Skin of body (tissue), 2 donors: ENCODE data around the gene KCNIP4. TPM values are rescaled to one million over a fixed set of nuclear protein-coding genes. Genes with fewer than 3 reads are reported as not detected.

ENCODE experiments used
- DNase-seq: peaks from one replicate; lab custom pipeline; 2025; lab: John Stamatoyannopoulos, UW
- total RNA-seq: library from RNA; depleted of rRNA; stranded (reverse); fragments of >200 nt; gene quantifications from one replicate; pipeline ENCODE4 v1.2.3, GENCODE V29; 2014

KCNIP4 gene
- total RNA-seq, 1 donor from 2014 or later: 2.8 TPM

DNA sequence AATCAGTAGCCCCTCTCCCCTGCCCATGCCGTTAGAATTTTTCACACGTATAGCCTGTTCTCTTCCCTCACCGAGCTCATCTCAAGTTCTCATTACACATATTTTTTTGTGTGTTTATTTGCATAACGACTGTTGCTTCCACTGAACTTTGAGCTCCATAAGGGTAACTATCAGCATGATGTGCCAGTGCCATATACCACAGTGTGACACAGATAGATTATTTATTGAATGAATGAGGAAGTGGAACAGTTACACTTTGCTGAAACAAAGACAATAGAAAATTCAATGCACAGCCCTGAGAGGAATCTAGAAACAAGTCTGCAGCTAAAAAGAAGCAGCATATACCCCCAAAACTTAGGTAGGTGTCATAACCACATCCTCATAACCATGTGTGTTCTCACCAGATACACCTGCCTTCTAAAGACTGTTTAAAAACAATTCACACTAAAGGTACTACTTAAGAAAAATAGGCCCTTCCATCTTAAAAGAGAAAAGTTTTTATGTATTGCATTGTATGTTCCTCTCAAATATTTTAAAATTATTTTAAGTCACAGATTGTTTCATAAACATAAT, 858.4 kb downstream of the KCNIP4 start:
- DNase-seq: no peak

DNA sequence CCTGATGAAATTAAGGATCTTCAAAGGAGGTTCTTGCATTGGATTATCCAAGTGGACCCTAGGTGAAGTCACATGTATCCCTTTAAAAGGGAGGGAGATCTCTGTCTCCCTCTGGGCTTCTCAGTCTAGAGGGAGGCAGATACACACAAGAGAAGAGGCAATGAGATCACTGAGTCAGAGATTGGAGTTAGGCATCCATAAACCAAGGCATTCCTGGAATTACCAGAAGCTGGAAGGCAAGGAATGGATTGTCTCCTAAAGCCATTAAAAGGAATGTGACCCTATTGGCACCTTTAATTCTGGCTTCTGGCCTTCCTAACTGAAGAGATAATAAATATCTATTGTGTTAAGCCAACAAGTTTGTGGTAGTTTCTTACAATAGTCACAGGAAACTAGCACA, 865.2 kb downstream of the KCNIP4 start:
- DNase-seq: no peak

DNA sequence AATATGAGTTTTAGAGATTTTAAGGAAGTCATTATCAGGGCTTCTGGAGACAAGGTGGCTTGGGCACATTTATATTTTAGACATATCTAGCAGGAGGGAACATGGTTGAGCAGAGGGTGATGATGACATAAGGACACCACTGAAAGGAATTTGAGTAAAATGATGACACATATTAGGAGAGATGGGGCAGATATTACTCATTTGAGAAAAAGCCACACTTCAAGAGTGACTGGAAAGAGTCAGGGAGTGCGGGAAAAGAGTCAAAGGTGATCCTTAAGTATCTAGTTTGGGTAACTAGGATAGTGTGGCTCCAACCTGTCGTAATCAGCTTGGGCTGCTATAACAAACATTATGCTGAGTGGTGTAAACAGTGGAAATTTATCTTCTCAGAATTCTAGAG, 870.6 kb downstream of the KCNIP4 start:
- DNase-seq: no peak

DNA sequence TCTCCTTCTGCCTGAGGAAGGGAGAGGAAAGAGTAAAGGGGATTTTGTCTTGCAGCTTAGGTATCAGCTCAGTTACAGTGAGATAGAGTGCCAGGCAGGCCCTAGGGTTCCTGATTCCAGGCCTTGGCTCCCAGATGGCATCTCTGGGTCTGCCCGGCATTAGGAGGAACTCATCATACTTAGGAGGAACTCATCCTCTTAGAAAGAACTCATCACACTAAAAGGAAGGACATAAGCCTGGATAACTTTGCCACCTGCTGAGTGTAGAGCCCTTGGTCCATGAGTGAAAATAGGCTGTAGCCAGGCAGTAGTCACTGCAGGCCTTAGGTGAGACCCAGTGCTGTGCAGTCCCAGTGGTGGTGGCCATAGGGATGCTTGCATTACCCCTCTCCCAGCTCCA, 881.2 kb downstream of the KCNIP4 start:
- no peak for DNase-seq

DNA sequence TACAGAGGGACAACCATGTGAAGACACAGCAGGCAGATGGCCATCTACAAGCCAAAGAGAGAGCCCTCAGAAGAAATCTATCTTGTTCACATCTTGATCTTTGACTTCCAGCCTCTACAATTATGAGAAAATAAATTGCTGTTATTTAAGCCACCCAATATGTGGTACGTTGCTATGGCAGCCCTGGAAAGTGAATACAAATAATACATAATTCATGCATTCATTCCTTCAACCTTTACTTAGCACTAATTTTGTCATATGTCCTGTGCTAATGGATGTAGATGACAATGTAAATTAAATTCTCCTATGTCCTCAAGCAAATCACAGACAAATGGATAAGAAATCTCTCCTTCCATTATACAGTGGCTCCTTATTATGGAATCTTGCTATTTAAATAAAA, 886.7 kb downstream of the KCNIP4 start:
- DNase-seq: no peak

DNA sequence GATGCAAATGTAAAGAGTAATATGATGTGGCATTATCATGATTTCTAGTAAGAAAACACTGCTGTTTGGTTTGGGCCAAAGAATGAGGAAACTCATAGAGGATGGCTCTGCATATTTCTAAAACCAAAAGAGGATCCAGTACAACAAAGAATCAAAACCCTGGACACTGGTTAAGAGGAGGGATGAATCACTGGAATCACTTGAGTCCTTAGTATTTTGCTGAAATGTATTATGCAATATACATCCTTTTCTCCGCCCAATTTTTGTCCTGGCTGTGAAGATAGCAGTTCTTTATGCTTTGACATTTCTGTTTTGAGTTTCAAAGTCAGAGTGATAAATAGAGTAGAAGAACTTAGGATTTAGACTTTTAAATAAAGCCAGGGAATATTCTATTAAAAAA, 902.4 kb downstream of the KCNIP4 start:
- DNase-seq: no peak

DNA sequence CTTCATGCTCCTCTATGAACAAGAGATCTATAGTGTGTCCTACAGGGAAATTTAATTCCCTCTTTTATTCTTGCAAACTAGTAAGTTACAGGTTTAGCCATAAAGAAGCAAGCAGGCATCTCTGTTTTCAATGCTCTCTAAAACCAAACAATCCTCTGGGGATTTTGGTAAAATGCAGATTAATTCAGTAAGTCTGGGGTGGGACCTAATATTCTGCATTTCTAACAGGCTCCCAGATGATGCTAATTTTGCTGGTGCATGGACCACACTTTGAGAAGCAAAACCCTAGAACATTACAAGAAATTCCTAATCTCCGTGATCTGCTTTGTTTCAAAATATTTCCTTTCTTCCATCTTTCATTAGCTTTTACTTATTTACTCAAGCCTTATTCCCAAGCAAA, 903.5 kb downstream of the KCNIP4 start:
- DNase-seq: no peak

DNA sequence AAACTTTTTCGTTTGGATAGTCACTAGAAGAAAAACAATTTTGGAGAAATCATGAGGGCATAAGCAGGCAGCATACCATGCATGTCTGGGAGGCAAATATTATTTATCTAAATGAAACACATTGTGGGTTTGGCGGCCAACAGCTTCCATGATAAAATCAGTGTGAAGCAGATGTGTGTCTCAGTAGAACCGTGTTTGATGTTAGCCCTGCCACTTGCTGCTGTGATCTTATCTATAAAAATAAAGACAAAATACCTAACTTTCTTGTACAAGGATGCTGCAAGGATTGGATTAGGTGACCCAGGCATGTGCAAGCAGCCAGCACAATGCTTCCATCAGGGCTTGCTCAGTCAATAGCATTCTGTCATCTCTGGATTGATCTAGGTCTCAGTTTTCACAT, 906.9 kb downstream of the KCNIP4 start:
- DNase-seq: no peak

DNA sequence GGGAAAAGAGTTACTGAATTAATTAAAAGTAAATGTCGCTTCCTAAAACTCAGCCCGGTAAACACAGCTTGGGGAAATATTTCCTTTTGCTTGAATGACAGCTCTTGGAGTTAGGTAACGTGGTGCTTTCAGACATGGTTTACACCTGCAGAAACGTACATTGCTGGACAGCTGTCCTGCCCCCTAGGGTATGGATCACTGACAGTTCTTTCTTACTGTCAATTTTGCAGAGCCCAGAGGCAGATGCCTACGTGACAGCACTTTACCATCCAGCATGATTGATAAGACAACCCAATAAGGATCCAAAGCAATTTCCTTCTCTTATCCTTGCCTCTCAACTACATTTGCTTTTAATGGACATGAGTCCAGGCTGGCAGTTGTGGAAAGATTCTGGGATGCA, 913.8 kb downstream of the KCNIP4 start:
- no peak for DNase-seq

DNA sequence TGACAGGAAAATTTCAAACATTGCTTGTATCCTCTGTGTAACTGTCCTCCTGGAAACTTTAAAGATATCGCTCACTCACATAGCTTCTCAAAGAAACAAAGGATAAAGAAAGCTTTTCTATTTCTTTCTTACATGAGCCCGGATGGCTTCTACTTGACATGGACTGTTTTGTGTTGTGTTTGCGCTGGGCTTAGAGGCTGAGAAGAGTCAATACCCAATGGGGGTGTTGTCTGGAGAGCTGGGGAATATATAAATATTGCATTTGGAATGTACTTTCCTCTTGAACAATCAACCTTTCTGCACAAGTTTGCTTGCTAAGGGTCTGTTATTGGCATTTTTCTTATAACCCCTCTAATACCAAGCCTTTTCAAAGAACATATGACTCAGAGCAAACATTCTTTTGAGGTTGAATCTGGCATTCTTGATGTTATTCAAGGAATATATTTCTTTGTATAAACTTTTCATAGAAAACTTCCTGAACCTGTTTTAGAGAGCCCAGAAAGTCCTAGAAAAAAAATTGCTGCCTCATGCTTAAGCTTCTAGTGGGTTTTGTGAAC, 916.4 kb downstream of the KCNIP4 start:
- DNase-seq: no peak

DNA sequence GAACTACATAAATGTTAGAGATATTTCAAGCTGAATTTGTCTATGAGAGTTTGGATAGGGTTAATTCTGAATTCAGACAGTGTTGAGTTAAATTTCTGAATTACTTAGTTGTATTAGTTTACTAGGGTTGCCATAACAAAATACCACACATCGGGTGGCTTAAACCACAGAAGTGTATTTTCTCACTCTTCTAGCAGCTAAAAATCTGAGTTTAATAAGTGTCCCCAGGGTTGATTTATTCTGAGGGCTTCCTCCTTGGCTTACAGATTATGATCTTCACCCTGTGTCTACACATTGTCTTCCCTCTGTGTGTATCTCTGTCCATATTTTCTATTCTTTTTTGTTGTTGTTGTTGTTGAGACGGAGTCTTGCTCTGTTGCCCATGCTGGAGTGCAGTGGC, 929.8 kb downstream of the KCNIP4 start:
- DNase-seq: no peak

DNA sequence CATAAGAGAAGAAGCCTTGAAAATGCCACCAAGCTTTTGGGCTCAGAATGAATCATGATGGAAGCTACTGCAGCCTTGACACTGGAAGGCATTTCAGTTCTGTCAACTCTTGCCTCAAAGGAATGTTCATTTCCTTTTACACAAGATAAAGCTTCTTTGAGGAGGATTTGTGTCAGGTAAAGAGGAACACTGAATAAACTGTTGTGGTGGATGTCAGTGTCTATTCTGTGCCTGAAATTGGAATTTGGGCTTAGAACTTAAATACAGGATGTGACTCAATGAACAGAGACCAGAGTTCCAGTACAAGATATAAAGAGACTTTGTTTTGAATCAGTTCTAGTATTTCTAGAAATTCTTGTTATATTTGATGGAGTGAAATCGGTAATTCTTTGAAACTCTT, 935.1 kb downstream of the KCNIP4 start:
- no peak for DNase-seq

DNA sequence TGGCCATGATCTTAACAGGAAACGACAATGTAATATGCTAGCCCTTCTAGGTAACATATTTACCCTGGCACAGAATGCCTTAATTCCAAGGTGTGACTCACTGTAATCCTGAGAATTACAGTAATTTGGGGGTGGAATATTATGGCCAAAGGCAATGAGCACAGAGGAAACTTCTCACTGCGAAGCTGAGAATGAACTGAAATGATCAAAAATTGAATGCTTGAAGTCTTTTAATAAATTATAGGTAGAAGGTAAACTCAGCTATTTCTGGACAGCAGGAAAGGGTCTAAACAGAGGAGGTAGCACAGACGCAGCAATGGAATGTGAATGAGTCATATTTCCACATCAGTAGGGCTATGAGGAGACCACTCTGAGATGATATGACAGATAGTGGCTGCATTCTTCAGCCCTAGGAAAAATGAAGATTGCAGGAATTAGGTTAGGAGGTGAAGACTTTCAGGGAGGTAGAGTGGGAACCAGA, 935.7 kb downstream of the KCNIP4 start:
- DNase-seq: no peak

DNA sequence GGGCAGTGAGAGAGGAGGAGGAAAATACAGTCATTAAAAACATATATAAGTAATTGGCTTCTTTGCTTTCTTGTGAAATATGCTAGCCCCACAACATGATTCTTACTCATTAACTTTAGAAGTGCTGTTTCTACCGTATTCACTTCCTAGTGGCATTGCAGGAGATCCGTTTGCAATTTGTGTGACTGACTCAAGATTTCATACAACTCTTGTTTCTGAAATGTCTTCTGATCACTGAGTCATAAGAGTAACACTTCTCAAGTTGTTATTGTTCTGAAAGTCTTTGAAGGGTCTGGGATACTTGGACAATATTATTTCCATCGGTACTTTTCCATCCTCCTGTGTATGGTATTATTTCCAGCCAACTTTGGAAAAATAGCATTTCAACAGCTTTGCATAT, 937.5 kb downstream of the KCNIP4 start:
- no peak for DNase-seq

DNA sequence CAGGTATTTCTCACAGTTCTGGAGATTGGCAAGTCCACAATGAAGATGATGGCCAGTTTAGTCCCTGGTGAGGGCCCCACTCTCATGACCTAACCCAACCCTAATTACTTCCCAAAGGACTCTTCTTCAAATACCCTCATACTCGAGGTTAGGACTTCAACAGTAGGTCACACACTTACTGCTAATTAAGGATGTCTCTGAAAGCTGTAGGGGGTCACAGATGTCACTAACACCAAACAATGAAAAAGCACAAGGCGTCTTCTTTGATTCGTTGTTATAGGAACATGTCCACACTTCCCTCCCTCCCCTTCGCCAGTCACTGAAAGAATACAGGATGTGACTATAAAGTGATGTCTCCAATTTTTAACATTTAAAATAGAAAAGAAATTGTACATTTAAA, 938.6 kb downstream of the KCNIP4 start:
- no peak for DNase-seq

DNA sequence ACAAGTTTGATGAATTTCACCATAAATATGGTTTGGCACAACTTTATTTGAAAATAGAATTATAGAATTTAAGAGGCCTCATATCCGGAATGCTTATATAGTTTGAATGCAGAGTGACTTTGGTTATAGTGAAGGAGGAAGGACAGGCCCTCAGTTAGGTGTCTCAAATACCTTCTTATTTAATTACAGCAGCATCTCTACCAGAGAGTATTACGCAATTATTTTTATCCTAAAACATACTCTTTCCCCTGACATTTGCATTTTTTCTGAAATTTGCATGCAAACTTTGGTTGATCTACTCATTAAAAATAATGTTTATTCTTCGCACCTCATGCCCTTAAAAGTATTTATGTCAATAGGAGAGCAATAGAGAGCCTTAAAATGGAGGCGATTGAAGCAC, 942.9 kb downstream of the KCNIP4 start:
- DNase-seq: no peak

DNA sequence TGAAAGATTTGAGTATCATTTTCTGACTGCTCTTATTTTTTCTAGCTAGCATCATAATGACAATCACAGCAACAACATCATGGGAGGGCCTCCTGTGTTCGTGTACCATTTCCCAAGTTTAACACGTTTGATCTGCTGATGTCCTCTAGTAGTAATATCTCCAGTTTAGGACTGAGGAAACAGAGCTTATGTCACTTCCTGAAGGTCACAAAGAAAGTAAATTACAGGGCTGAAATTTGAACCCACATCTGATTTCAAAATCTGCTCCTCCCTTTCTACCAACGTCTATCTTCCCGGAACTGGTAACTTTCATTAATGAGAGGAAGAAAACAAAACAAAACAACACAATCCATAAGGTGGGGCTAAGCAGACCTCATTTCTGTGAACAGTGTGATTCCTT, 945.6 kb downstream of the KCNIP4 start:
- DNase-seq: no peak

DNA sequence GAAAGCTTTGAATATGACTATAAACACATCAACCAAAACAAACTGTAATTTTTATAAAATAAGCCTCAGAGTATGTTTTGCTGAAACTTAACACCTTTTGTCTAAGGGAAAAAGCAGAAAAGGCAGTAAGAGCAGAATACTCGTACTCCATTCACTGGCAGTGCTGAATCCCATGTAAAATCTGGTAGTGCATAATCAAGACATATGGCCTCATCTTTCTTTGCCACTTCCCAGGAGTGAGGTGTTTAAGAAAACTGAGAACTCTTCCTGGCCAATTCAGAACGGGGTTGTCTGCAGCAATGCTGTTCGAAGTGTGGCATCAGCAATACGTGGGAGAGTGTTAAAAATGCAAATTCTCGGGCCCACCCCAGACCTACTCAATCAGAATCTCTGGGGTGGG, 946.3 kb downstream of the KCNIP4 start:
- no peak for DNase-seq

DNA sequence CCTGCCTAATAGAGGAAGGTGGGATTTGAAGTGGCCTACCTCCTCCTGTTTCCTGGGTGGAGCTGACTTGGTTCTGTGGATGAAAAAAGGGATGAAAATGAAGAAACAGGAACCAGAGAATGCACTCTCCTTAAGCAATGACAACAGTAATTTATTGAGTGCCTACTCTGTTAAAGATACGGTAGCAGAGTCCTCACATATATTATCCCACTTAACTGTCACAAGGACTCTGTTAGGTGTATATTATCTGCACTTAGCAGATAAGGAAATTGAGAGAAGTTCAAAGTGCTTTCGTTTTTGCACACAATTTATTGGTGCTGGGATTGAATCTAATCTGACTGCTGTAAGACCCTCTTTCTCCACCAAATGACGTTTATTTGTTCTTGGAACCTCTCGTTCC, 947.1 kb downstream of the KCNIP4 start:
- DNase-seq: no peak

DNA sequence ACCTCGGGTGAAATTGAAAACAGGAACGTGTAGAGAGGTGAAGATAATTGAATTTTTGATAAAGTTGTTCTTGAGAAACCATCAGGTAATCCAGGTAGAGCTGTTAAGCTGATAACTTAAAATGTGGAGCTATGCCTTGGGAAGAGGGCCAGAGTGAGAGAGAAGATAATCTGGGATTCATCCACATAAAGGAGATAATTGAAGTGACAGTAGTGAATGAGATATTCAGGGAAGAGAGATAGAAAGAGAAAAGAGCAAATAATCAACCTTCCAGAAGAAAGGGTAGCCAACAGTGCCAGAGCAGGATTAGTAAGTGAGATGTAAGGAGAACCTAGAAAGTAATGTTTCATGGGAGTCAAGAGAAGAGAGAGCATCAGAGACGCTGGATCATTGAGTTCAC, 950.7 kb downstream of the KCNIP4 start:
- DNase-seq: no peak

DNA sequence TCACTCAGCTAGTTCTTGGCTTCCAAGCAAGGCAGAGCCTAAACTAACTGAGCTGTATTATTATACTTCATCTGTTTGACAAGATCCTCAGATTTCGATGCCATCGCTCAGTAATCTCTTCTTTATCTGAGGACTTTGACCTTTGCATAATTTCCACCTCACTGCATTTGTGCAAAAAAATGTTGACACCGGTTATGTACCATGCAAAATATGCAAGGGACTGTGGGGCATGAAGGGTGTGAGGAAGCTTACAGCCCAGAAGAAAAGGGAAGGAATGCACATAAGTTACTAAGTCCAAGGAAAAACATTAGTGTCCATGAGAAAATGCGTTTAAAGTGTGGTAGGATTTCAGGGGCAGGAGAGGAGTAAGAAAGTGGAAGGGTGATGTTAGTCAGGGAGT, 953.0 kb downstream of the KCNIP4 start:
- no peak for DNase-seq

DNA sequence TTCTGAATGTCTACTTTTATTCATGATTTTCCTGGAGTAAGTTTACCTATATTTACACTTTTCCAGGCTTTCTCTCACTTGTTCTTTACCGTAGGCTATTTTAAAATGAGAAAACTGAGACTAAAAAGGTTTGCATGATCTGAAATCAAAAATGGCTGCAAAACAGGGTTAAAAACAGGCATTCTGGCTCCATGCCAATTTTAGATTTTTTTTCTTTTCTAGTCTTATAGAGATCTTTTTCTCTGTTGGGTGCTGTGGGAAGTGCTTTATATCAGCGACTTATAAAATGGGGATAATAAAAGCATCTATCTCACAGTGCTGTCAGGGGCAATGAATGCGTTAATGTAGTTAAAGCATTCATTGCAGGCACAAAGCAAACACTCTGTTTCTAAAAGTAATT, 953.6 kb downstream of the KCNIP4 start:
- DNase-seq: no peak

DNA sequence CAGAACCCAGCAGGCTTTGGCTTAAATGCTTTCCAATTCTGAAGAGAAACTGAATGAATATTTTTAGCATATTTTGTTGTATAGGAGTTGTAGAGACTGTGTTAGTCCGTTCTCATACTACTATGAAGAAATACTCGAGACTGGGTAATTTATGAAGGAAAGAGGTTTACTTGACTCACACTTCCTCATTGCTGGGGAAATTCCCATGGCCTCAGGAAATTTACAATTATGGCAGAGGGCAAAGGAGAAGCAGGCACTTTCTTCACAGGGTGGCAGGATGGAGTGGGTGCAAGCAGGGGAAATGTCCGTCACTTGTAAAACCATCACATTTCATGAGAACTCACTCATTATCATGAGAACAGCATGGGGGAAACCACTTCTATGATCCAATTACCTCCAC, 956.6 kb downstream of the KCNIP4 start:
- no peak for DNase-seq

DNA sequence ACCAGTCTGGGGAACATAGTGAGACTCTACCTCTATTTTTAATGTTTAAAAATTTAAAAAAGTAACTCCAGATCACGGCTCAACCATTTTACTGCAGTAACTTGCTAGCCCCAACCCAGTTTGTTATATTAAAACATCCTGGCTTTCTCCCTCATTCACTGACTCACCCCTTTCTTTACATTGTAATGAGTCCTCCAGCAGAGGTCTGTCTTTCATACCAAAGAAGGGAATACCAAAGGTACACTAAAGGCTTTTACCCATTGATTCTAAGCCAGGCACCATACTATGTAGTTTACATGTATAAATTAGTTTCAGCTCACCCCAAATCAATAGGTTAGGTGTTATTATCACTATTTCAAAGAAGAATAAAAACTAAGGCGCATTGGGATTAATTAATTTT, 961.4 kb downstream of the KCNIP4 start:
- DNase-seq: no peak
